Measurements from ENCODE around the gene KRT81. TPM values are rescaled to one million over a fixed set of nuclear protein-coding genes. Genes with fewer than 3 reads are reported as not detected.
A peak's percentile ranks its signal among the peaks of the same experiment; 100 is the strongest.
"Not testable (repeated sequence)": the region's sequence is repeated elsewhere in the genome, so short reads cannot be mapped to it uniquely, and the experiment has no call there.

Gene KRT81
- total and polyA plus RNA-seq, 2 donors from 2014 or later = not detected

DNA sequence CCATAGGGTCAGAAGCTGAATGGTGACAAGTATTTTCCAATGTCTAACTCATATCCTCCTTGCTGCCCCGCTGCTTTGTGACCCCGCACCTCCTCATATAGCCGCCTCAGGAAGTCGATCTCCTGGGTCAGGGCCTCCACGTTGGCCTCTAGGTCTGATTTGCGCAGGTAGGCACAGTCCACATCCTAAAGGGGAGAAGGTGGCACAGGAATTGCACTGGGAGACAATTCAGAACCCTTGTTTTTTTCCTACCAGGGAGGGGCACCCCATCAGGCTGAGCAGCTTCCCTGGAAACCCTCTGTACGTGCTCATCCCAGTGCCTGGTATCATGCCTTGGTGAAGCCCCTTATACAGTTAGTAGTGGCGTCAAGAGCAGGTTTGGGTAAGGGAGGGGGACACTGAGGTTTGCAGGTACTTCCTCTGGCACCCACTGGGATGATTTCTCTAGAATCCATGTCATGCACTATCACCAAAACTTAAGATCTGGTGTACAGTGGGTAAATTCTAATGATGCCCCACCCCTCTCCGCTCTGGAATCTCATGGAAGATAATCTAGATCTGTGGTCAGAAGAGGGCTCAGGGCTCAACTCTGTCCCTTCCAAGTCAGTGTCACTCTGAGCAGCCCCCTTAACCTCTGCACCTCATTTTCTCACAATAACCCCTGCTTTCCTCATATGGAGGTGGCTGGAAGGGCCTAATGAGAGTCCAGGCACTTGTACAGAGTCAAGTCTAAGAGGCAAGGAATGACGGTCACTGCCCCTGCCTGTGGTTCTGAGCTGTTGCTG lies 37.0 kb downstream of the KRT81 start:
- Histone ChIP-seq H3K9me3 (ENCODE audit: control insufficient read depth in 2 of 3, insufficient read depth in 1 of 3, low read length in 3 of 3) (no peaks in the 10 kb centered on the region), H3K4me1 (ENCODE audit: control insufficient read depth in 2 of 3, insufficient read depth in 2 of 3, low read depth in 1 of 3, low read length in 3 of 3) (peaks cover 0 to 11% (median 9%) of the 10 kb centered on the region in 3 donors), H3K9ac (ENCODE audit: low read length in 3 of 3) (no peak overlapping the region), H3K36me3 (ENCODE audit: control insufficient read depth in 2 of 3, insufficient read depth in 3 of 3, low read length in 3 of 3) (no peaks in the 10 kb centered on the region), H3K27ac (ENCODE audit: low read depth in 2 of 2, low read length in 2 of 2) (no peak overlapping the region), H3K27me3 (ENCODE audit: control insufficient read depth, insufficient read depth, low read length) (peaks cover 25% of the 10 kb centered on the region), H3K4me3 (ENCODE audit: low read length in 3 of 3) (no peak overlapping the region)
- intact Hi-C loops (cut with DNase I) = no loop called here
- FAIRE-seq (no peak), DNase-seq (peak in 2 of 5 donors; percentile 16 to 20)
- TF ChIP-seq CTCF (IDR thresholded peaks at IDR 0.05; ENCODE audit: borderline replicate concordance, extremely low read depth, insufficient read depth) = no peak

DNA sequence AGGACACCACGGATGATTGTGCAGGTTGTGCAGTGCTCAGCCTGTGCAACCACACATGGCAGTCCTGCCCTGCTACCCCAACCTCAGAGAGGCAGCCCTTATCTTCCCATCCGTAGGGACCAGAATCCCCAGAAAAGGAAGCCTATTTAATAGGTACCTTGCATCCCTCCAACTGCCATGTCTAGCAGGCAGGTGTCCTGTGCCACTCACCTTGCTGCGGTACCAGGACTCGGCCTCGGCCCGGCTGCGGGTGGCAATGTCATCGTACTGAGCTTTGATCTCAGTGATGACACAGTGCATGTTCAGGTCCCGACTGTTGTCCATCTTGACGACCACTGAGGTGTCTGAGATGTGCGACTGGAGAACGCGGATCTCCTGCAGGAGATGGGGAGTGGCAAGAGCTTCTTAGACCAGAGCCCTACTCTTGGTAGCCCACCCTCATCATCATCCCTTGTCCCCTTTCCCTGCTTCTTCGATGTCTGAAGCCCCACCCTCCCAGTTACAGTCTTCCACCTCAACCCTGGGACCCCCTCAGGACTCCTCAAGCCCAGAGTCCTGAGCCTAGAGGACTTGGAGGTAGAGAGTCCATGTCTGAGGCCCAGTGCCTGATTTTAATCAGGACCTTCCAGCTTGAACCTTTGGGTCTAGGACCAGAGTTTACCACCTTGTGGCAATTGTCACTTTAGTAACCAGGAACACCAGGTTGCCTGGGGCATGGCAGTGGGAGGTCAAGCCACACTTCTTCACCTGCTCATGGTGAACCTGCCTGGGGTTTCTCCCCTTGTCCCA lies 37.7 kb downstream of the KRT81 start:
- peaks cover 0 to 17% (median 17%) of the 10 kb centered on the region in 3 donors for H3K4me1 ChIP-seq (ENCODE audit: control insufficient read depth in 2 of 3, insufficient read depth in 2 of 3, low read depth in 1 of 3, low read length in 3 of 3)
- H3K4me3 ChIP-seq (ENCODE audit: low read length in 3 of 3) = no peak overlapping the region
- no peak overlapping the region for H3K9ac ChIP-seq (ENCODE audit: low read length in 3 of 3)
- DNase-seq (peak in 2 of 5 donors; percentile 20 to 56), FAIRE-seq (no peak)
- peak overlapping the region in 1 of 2 donors; percentile 60 for H3K27ac ChIP-seq (ENCODE audit: low read depth in 2 of 2, low read length in 2 of 2)
- intact Hi-C loops (cut with DNase I) = no loop called here
- TF ChIP-seq CTCF (IDR thresholded peaks at IDR 0.05; ENCODE audit: borderline replicate concordance, extremely low read depth, insufficient read depth) = no peak
- peaks cover 25% of the 10 kb centered on the region for H3K27me3 ChIP-seq (ENCODE audit: control insufficient read depth, insufficient read depth, low read length)
- H3K9me3 ChIP-seq (ENCODE audit: control insufficient read depth in 2 of 3, insufficient read depth in 1 of 3, low read length in 3 of 3) = no peaks in the 10 kb centered on the region
- no peaks in the 10 kb centered on the region for H3K36me3 ChIP-seq (ENCODE audit: control insufficient read depth in 2 of 3, insufficient read depth in 3 of 3, low read length in 3 of 3)

DNA sequence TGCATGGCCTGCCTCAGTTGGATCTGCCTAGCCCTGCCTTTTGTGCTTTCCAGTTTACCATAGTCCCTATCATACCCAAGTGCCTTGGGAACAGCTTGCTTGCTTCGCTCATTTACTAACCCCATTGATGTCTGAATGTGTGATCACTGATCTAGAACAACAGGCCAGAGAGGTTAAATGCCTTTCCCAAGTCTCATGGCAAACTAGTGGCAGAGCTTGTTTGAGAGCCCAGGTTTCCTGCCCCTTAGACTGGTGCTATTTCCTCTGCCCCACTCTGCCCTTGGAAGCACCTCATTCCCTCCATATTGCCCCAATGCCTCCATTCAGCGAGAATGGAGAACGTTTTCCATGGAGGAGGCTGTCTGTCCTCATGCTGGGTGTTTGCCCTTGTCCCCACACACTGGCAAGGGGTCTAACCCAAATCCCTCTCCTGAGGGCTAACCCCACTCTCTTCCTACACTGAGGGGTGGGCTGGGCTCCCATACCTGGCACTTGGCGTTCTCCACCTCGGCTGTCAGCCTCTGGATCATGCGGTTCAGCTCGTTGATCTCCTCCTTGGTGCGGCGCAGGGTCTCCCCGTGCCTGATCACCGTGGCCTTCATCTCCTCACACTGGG lies 38.5 kb downstream of the KRT81 start:
- FAIRE-seq (no peak), DNase-seq (peak in 4 of 5 donors; percentile 28 to 70 (median 46))
- H3K4me1 ChIP-seq (ENCODE audit: control insufficient read depth in 2 of 3, insufficient read depth in 2 of 3, low read depth in 1 of 3, low read length in 3 of 3) = peaks cover 0 to 22% (median 17%) of the 10 kb centered on the region in 3 donors
- no peak overlapping the region for H3K9ac ChIP-seq (ENCODE audit: low read length in 3 of 3)
- no peak for TF ChIP-seq CTCF (IDR thresholded peaks at IDR 0.05; ENCODE audit: borderline replicate concordance, extremely low read depth, insufficient read depth)
- no peaks in the 10 kb centered on the region for H3K36me3 ChIP-seq (ENCODE audit: control insufficient read depth in 2 of 3, insufficient read depth in 3 of 3, low read length in 3 of 3)
- H3K27me3 ChIP-seq (ENCODE audit: control insufficient read depth, insufficient read depth, low read length) = peaks cover 22% of the 10 kb centered on the region
- no peaks in the 10 kb centered on the region for H3K9me3 ChIP-seq (ENCODE audit: control insufficient read depth in 2 of 3, insufficient read depth in 1 of 3, low read length in 3 of 3)
- H3K27ac ChIP-seq (ENCODE audit: low read depth in 2 of 2, low read length in 2 of 2) = peak overlapping the region; percentile 46 to 60
- no peak overlapping the region for H3K4me3 ChIP-seq (ENCODE audit: low read length in 3 of 3)
- intact Hi-C loops (cut with DNase I) = no loop called here

DNA sequence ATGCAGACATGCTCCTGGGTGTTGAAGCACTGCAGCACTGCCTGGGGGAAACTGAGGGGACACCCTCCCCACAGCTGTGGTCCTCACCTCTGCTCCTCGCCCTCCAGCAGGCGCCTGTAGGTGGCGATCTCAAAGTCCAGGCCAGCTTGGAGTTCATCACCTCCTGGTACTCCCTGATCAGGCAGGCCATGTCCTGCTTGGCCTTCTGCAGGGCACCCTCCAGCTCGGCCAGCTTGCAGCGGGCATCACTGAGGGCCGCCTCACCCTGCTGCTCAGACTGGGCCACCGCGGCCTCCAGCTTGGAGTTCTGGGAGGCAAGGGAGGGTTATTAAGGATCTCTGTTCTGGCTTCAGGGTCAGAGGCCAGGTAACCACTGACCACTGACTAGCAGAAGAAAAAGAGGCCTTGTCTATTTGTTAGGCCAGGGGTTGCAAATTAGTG lies 39.1 kb downstream of the KRT81 start:
- H3K9ac ChIP-seq (ENCODE audit: low read length in 3 of 3); H3K27ac ChIP-seq (ENCODE audit: low read depth in 2 of 2, low read length in 2 of 2); H3K36me3 ChIP-seq (ENCODE audit: control insufficient read depth in 2 of 3, insufficient read depth in 3 of 3, low read length in 3 of 3); intact Hi-C loops (cut with DNase I); H3K4me3 ChIP-seq (ENCODE audit: low read length in 3 of 3); FAIRE-seq; H3K9me3 ChIP-seq (ENCODE audit: control insufficient read depth in 2 of 3, insufficient read depth in 1 of 3, low read length in 3 of 3): not testable (repeated sequence)
- H3K4me1 ChIP-seq (ENCODE audit: control insufficient read depth in 2 of 3, insufficient read depth in 2 of 3, low read depth in 1 of 3, low read length in 3 of 3) = peaks cover 0 to 25% (median 17%) of the 10 kb centered on the region in 3 donors
- peak in 1 of 5 donors; percentile 45 for DNase-seq
- H3K27me3 ChIP-seq (ENCODE audit: control insufficient read depth, insufficient read depth, low read length) = peaks cover 17% of the 10 kb centered on the region
